H9 (cell line): ENCODE results near the gene PHF21A. TPM values are rescaled to one million over a fixed set of nuclear protein-coding genes. Genes with fewer than 3 reads are reported as not detected.

Experiments
- DNase-seq: peaks from one replicate; pipeline ENCODE4 v3.0.0-alpha.2; 2017
- H2AFZ ChIP-seq: one replicate; pipeline ENCODE4 v1.6.1; 2013; ENCODE audit warnings: mild to moderate bottlenecking, low read length, control low read depth, moderate library complexity
- H2AK5ac ChIP-seq: 2 replicates; pipeline ENCODE4 v1.6.1; 2013; ENCODE audit warnings: low read length, control low read depth, mixed read lengths; ENCODE audit not compliant: insufficient read length
- H2BK120ac ChIP-seq: one replicate; pipeline ENCODE4 v1.6.1; 2013; ENCODE audit warnings: low read depth, mild to moderate bottlenecking, low read length, control low read depth, inconsistent platforms; ENCODE audit not compliant: poor library complexity, severe bottlenecking
- H2BK12ac ChIP-seq: 2 replicates; pipeline ENCODE4 v1.6.1; 2013; ENCODE audit warnings: low read length, control low read depth, mixed read lengths, low read depth; ENCODE audit not compliant: insufficient read length
- H2BK15ac ChIP-seq: 2 replicates; pipeline ENCODE4 v1.6.1; 2013; ENCODE audit warnings: low read depth, low read length, control low read depth
- H2BK20ac ChIP-seq: one replicate; pipeline ENCODE4 v1.6.1; 2013; ENCODE audit warnings: low read depth, mild to moderate bottlenecking, low read length, control low read depth, inconsistent platforms; ENCODE audit not compliant: poor library complexity, severe bottlenecking
- H2BK5ac ChIP-seq: 2 replicates; pipeline ENCODE4 v1.6.1; 2013; ENCODE audit warnings: low read length, control low read depth, mixed read lengths; ENCODE audit not compliant: insufficient read length
- H3K14ac ChIP-seq: 2 replicates; pipeline ENCODE4 v1.6.1; 2013; ENCODE audit warnings: low read length, control low read depth; ENCODE audit not compliant: insufficient read depth
- H3K18ac ChIP-seq: 2 replicates; pipeline ENCODE4 v1.6.1; 2013; ENCODE audit warnings: low read depth, mild to moderate bottlenecking, mixed read lengths, low read length, control low read depth; ENCODE audit not compliant: insufficient read length
- H3K23ac ChIP-seq: 2 replicates; pipeline ENCODE4 v1.6.1; 2013; ENCODE audit warnings: low read length, control low read depth, mixed read lengths, low read depth; ENCODE audit not compliant: insufficient read length
- H3K23me2 ChIP-seq: 2 replicates; pipeline ENCODE4 v1.6.1; 2013; ENCODE audit warnings: low read depth, mild to moderate bottlenecking, mixed read lengths, low read length, control low read depth; ENCODE audit not compliant: insufficient read length, poor library complexity, severe bottlenecking
- H3K27ac ChIP-seq: 2 replicates; pipeline ENCODE4 v1.5.1; 2013; ENCODE audit warnings: low read length, control low read depth, mixed read lengths, low read depth; ENCODE audit not compliant: insufficient read length
- H3K27me3 ChIP-seq: 2 replicates; pipeline ENCODE4 v1.6.1; 2013; ENCODE audit warnings: low read length, control low read depth, inconsistent platforms; ENCODE audit not compliant: insufficient read depth
- H3K4ac ChIP-seq: 2 replicates; pipeline ENCODE4 v1.6.1; 2013; ENCODE audit warnings: low read depth, mild to moderate bottlenecking, control low read depth, inconsistent platforms, low read length, moderate library complexity
- H3K4me1 ChIP-seq: 2 replicates; pipeline ENCODE4 v1.6.1; 2013; ENCODE audit warnings: low read length, control low read depth, inconsistent platforms; ENCODE audit not compliant: insufficient read depth
- H3K4me2 ChIP-seq: 2 replicates; pipeline ENCODE4 v1.6.1; 2013; ENCODE audit warnings: low read length, control low read depth, mixed read lengths; ENCODE audit not compliant: insufficient read length, insufficient read depth
- H3K56ac ChIP-seq: 2 replicates; pipeline ENCODE4 v1.6.1; 2013; ENCODE audit warnings: low read depth, mild to moderate bottlenecking, mixed read lengths, low read length, control low read depth; ENCODE audit not compliant: insufficient read length
- H3K79me1 ChIP-seq: 2 replicates; pipeline ENCODE4 v1.6.1; 2013; ENCODE audit warnings: low read depth, mild to moderate bottlenecking, moderate library complexity, low read length, control low read depth, inconsistent platforms; ENCODE audit not compliant: insufficient read depth, poor library complexity, severe bottlenecking
- H3K79me2 ChIP-seq: 2 replicates; pipeline ENCODE4 v1.6.1; 2013; ENCODE audit warnings: low read length, control low read depth, inconsistent platforms; ENCODE audit not compliant: insufficient read depth
- H3K9ac ChIP-seq: 2 replicates; pipeline ENCODE4 v1.6.1; 2013; ENCODE audit warnings: low read length, control low read depth, mixed read lengths; ENCODE audit not compliant: insufficient read length; ENCODE audit errors: extremely low read depth
- H3K9me3 ChIP-seq: one replicate; pipeline ENCODE4 v1.6.1; 2013; ENCODE audit warnings: low read depth, low read length, inconsistent platforms; ENCODE audit not compliant: control insufficient read depth
- H3T11ph ChIP-seq: one replicate; pipeline ENCODE4 v1.6.1; 2013; ENCODE audit warnings: mild to moderate bottlenecking, low read length, control low read depth, inconsistent platforms
- H4K20me1 ChIP-seq: one replicate; pipeline ENCODE4 v1.6.1; 2013; ENCODE audit not compliant: control insufficient read depth, insufficient read length, insufficient read depth
- H4K5ac ChIP-seq: 2 replicates; pipeline ENCODE4 v1.6.1; 2013; ENCODE audit warnings: low read depth, mild to moderate bottlenecking, mixed read lengths, low read length, control low read depth; ENCODE audit not compliant: insufficient read length
- H4K8ac ChIP-seq: replicated peaks from 2 replicates; pipeline ENCODE4 v1.6.1; 2013; ENCODE audit warnings: low read length, control low read depth, mixed read lengths, low read depth; ENCODE audit not compliant: insufficient read length
- H4K91ac ChIP-seq: 2 replicates; pipeline ENCODE4 v1.6.1; 2013; ENCODE audit warnings: low read depth, mild to moderate bottlenecking, moderate library complexity, mixed read lengths, low read length, control low read depth; ENCODE audit not compliant: insufficient read length
- H3K27ac Mint-ChIP-seq, 3 experiments: 2 replicates in 2 of 3; 3 replicates in 1 of 3; pipeline ENCODE4 v1.8.0; 2020 to 2021; ENCODE audit warnings: mixed read lengths in 3 of 3, mild to moderate bottlenecking in 1 of 3, moderate library complexity in 1 of 3
- H3K27me3 Mint-ChIP-seq: 2 replicates; pipeline ENCODE4 v1.8.0; 2021; ENCODE audit warnings: low read depth, mild to moderate bottlenecking, moderate library complexity, mixed read lengths
- H3K36me3 Mint-ChIP-seq, 3 experiments: 2 replicates in 2 of 3; 3 replicates in 1 of 3; pipeline ENCODE4 v1.8.0; 2020 to 2021; ENCODE audit warnings: low read depth in 3 of 3, mixed read lengths in 3 of 3; ENCODE audit not compliant: insufficient read depth in 1 of 3
- H3K4me1 Mint-ChIP-seq, 2 experiments: 2 replicates each; pipeline ENCODE4 v1.8.0; 2020; ENCODE audit warnings: mixed read lengths in 2 of 2
- H3K4me3 Mint-ChIP-seq, 2 experiments: 2 replicates in 1 of 2; 3 replicates in 1 of 2; pipeline ENCODE4 v1.8.0; 2020 to 2021; ENCODE audit warnings: mild to moderate bottlenecking in 2 of 2, mixed read lengths in 2 of 2, moderate library complexity in 1 of 2
- H3K9me3 Mint-ChIP-seq, 2 experiments: 2 replicates in 1 of 2; 3 replicates in 1 of 2; pipeline ENCODE4 v1.8.0; 2020; ENCODE audit warnings: mild to moderate bottlenecking in 2 of 2, mixed read lengths in 2 of 2, moderate library complexity in 1 of 2
- CTCF ChIP-seq: fragments of 200-600 bp; sonication (generic); conservative IDR thresholded peaks from 3 replicates; pipeline ENCODE4 v1.8.0; 2021; ENCODE audit warnings: antibody characterized with exemption, mild to moderate bottlenecking
- WGBS: extraction: QIAGEN DNeasy Blood & Tissue Kit; methylation state at CpG from one replicate; pipeline ENCODE4 v1.1.7; 2013; ENCODE audit warnings: missing lambda C conversion rate, low lambda C conversion rate, mixed read lengths; ENCODE audit not compliant: insufficient read length; ENCODE audit errors: extremely low coverage; 5-methylcytosine and 5-hydroxymethylcytosine counted together
- total RNA-seq: library from RNA; stranded (reverse); gene quantifications from 2 replicates; pipeline ENCODE4 v1.2.1, GENCODE V29; 2021

Gene PHF21A
- total RNA-seq, 1 experiment from 2014 or later: 33.8 TPM

- H3K56ac ChIP-seq: no peak overlapping the region
- H4K8ac ChIP-seq: no peak overlapping the region
- H3K9ac ChIP-seq: no peak overlapping the region
- TF ChIP-seq CTCF: no peak
- Mint-ChIP-seq H3K9me3 (no peaks in the 10 kb centered on the region), H3K27ac (0 out of 7 replicates have a peak overlapping the region, but pooled peaks of 1 of the 3 experiments have one; percentile 27), H3K27me3 (no peaks in the 10 kb centered on the region), H3K4me1 (no peaks in the 10 kb centered on the region), H3K36me3 (no peaks in the 10 kb centered on the region), H3K4me3 (no peak overlapping the region)
- no peak overlapping the region for H2BK5ac ChIP-seq
- no peak overlapping the region for H2BK15ac ChIP-seq
- H3K4me1 ChIP-seq: no peaks in the 10 kb centered on the region
- H3K18ac ChIP-seq: no peak overlapping the region
- no CpG with 5 or more reads among the region's 2 CpGs for WGBS
- no peak overlapping the region for H3K4me2 ChIP-seq
- no peak overlapping the region for H4K91ac ChIP-seq
- DNase-seq: no peak
- no peak overlapping the region for H3K4ac ChIP-seq
- no peaks in the 10 kb centered on the region for H3K23me2 ChIP-seq
- no peak overlapping the region for H2BK12ac ChIP-seq
- H3K79me1 ChIP-seq: no peaks in the 10 kb centered on the region
- H3K27ac ChIP-seq: no peak overlapping the region
- H3K14ac ChIP-seq: no peak overlapping the region
- H2BK120ac ChIP-seq: no peak overlapping the region
- no peak overlapping the region for H2AK5ac ChIP-seq
- no peak overlapping the region for H2AFZ ChIP-seq
- no peak overlapping the region for H2BK20ac ChIP-seq
- H3K9me3 ChIP-seq: no peaks in the 10 kb centered on the region
- no peaks in the 10 kb centered on the region for H4K20me1 ChIP-seq
- H4K5ac ChIP-seq: no peak overlapping the region
- H3K27me3 ChIP-seq: no peaks in the 10 kb centered on the region
- no peaks in the 10 kb centered on the region for H3K79me2 ChIP-seq
- no peak overlapping the region for H3T11ph ChIP-seq
- H3K23ac ChIP-seq: no peak overlapping the region
Measured at GRCh38 chr11:46036969-46037368, 84.3 kb downstream of the PHF21A start.
